ENCODE results near the gene PDZRN3.

PDZRN3 gene

DNA sequence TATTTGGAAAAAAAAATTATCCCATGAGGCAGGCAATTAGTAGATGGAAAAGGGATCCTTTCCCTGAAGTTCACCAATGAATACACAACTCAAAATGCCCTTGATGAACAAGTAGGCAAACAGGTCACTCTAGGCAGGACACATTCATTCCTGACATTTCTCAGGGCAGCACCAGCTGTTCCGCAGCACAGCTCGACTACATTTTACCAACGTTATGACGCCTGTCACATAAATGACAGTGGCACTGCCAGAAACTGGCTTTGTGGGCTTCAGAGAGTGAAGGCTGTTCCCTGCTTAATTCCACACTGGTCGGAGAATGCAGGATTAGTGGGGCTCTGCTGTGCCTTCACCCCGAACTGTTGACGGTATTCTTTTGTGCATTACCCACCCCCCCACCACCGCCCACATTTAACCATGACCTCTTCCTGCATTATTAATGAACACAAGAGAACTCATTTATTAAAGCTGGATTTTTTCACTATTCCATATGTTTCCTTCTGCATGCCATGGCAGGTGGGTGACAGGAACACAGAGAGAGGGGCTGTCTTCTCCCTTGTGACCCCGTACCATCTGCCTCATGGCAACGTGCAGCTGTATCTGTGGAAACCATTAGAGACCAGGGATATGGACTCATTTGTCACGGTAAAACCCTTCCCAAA, 197.6 kb downstream of the PDZRN3 start:
- no peak for DNase-seq

DNA sequence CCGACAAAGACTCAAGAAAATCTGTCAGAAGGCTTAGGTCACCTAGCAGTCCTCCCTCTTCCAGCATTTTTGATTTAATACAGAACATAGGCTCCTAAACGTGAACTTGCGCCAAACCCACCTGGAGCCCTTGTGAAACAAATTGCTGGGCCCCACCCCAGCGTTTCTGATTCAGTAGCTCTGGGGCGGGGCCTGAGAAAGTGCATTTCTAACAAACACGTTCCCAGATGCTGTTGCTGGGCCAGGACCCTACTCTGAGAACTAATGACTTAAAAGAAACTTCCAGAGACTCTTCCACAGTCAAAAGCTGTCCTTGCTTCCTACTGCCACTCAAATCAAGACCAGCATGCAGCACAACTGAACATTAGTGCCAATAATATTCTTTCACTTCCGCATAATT, 198.1 kb downstream of the PDZRN3 start:
- no peak for DNase-seq

DNA sequence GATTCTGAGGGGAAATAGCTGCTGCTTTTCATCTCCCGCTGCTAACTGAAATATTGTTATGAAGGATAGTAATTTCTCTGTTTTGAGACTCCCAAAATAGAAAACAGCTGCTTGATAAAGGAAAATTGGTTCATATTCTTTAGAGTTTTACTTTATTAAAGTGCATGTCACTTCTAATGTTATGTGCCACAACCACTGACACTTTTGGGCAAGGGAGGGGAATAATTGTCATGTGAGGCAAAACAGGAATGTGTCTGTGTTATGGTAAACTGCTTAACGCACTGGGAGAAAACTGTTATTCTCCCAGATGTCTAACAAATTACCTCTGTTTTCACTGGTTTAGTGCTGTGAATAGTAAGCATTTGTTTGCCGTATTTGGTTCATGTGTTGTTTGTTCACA, 201.6 kb downstream of the PDZRN3 start:
- DNase-seq: no peak

DNA sequence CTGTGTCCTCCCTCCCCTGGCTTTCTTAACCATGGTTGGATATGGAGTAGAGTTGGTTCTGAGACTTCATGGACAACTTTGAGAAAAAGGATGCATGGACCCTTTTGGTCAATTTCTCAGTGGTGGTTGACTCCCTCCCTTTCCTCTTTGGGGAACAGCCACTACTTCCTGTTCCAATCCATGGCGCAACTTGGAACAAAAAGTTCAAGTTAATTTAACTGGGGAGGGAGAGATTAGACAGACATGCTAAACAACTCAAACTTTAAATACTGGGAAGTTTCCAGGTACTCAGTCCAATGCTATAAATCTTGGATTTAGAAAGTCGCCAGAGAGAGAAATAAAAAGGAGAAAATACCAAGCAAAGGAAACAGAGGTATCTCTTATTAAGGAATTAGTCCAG, 202.2 kb downstream of the PDZRN3 start:
- no peak for DNase-seq

DNA sequence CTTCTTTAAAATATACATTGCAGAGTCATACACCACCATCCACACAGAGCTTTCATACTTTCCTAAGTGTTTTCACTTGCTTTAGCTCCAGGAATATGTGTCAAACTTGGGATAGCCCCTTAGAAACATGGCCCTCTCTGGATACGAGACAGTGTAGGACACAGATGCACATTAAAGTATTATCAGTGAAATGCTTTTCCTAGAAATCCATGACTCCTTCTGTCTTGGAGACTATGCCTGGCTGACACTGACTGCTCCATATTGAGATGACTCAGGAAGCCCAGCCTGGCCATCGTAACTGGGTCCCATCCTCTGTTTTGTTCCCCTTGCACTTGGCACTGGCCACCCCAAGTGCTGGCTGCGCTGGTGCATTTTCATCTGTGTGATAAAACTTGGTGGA, 204.8 kb downstream of the PDZRN3 start:
- DNase-seq: no peak

DNA sequence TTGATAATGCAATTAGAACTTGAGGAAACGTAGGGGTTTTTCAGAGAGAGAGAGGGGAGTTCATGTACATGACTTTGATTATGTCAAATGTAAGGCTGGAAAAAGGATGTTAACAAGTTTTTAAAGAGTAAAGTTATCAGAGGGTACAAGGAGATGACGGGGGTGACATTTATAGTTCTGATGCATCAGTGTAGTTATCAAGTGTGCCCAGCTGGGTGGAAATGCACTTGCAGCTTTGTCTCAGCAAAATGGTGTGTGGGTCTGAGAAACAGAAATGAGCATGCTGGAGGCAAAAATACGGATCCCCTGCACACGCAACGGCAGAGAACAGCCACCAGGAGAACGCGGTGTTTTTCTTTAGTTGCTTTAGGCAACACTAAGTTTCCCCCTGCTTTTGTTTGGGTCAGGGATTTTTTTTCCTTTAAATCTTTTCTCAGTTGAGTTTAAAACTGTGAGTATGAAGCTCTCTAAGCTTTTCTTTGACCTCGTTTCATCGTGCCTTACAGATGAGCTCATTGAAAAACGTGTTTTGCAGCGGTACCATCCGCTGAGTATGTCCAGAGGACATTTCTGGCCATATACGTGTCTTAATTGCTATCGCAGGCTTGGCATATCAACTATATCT, 205.4 kb downstream of the PDZRN3 start:
- no peak for DNase-seq

DNA sequence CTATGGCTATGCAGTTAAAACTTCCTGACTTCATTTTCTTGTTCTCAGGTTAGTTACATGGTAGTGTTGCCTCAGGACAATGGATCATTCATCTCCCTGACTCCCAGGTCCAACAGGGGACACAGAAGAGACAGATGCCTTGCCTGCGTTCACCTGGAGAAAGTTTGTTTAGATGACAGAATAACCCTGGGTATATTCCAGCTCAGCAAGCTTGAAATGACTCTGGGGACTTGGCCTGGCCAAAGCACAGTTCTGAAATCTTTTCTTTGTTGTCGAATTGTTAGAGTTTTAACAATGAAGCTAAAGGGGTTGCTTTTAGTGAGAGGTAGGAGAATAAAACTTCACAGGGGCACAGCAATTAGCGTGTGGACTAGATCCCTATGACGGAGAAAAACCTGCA, 206.1 kb downstream of the PDZRN3 start:
- no peak for DNase-seq

DNA sequence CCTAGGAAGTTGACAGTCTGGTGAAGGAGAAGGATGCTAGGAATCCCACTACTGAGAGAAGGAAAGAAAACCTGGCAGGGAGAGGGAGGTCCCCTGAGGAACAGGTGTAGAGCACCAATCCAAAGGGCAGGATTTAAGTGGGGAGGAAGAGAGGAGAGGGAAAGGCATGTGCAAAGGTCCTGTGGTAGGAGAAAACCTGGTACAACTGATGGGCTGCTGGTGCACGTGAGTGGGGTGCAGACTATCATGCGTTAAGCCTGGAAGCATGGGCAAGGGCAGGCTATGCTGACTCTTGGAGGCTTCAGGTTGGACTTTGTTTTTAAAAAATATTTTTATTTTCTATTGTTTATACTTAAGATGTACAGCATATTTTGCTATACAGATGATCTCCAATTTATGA, 209.6 kb downstream of the PDZRN3 start:
- DNase-seq: no peak

DNA sequence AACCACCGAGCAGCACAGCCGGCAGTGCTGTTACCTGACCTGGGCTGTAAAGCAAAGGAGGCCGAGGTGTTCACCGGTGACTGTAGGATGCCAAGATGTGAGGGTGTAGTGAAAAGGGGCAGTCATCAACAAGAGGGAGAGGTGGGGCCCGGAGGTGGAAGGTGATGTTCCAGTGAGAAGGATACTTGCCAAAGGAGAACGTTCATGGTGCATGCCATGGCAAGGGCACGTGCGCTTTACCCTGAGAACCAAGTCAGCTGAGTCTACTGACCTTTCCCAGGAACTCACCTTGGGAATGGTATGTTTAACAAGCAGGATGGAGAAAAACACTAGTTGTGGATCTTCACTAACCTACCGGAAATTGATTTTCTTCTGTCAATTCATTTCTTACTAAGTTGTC, 211.1 kb downstream of the PDZRN3 start:
- DNase-seq: no peak

DNA sequence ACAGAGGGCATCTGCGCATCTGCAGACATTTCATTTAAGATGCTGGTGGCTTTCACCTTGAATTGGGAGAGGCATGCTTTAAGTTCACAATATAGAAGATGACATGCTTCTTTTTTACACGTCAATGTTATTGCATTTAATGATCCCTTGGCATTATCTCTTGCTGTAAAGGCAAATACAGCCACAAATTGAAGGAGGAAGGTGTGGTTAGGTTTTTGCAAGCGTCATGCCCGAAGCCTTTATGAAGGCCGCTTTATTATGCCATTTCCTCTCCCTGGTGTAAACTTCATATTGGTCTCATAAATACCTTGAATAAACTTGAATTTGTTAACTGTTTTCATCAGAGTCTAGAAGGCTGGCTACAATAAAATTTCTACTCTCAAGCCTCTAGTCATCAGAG, 212.7 kb downstream of the PDZRN3 start:
- DNase-seq: no peak

DNA sequence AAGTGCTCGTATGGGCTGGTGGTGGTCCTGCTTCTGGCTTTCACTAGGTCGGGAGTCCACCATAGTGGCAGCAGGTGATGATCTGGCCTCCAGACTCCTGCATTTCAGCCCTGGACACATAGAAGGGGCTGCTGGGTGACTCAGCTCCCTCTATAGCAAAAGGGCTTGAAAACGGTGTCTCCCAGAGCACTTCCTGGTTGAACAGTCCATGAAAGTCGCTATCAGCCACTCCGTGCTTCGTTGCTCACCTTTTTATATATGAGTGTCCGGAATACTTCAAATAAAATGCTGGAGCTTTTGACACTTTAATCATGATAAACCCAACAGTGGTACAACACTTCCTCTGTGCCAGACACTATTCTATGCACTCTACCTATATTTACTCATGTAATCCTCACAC, 213.2 kb downstream of the PDZRN3 start:
- DNase-seq: no peak

DNA sequence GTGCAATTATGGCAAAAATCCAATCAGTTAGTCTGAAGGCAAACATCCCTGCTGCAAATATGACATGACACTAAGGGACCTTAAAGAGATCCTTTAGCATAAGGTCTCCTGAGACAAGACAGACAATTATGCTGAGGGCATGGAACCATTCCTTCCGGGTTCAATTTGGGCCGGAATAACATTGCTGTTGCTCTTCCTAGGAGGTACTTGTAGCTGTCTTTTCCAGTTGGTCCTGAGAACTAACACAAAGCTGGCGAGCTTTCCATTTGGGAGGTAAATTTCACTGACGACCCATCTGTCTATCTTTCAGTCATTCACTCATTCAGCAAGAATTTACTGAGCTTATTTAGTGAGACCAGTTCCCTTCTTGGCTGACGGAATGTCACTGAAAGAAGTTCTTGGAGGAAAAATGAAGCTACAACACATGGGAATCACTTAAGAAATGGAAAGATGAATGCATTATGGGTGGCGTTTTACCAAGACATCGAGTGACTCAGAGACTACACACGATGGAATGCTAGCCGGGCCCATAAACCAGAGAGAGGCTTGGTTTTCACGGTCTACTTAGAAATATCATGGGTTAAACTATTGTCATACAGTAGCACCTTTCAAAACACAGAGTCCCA, 215.5 kb downstream of the PDZRN3 start:
- DNase-seq: no peak

DNA sequence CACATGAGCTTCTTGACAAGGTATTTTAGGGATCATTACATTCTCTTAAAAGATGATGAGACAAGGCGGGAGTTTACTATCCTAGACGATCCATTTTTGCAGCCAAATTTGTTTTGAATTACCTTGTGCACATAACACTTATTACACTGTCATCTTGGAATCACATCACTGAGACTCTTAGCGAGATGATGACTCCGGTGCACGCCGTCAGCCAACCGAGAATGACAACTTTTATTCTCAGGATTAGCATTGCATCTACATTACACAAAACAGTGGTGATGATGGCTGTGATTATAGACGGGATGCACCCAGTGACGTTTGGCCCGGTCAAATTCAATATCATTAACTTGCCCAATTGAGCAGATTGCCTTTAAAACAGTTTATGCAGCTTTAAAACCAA, 216.1 kb downstream of the PDZRN3 start:
- DNase-seq: no peak

DNA sequence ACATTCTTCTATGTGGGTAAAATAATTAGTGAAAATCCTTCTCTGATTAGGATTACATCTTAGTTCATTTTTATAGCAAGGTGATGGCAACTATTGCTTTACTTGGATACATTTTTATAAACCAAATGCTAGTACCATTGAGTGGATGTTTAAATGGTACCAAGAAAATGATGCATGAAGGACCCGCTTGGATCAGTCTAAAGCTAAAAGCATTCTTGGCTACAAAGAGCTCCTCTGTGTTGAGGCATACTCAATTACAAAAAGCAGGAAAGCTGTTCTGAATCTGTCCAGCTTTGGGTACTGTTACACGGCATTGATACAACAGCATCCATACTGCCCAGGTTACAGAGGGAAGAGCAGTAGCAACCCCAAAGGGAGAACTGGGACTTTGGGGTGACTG, 217.2 kb downstream of the PDZRN3 start:
- no peak for DNase-seq

DNA sequence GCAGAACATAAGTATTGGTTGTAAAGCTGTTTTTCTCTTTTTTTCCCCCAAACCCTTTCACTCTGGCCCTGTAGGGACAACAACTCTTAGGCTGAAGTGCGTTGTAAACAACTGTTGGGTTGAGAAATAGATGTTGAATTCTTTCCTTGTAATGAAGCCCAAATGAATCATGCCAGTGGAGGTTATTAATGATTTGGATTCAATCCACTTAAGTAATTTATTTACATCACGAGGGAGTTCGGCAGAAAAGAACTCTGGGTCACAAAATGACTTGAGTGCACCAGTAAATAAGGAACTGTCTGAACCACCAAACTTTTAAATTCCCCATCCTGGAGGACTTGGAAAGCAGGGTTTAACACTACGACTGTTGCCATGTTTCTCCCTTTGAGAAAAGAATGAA, 218.9 kb downstream of the PDZRN3 start:
- DNase-seq: no peak

DNA sequence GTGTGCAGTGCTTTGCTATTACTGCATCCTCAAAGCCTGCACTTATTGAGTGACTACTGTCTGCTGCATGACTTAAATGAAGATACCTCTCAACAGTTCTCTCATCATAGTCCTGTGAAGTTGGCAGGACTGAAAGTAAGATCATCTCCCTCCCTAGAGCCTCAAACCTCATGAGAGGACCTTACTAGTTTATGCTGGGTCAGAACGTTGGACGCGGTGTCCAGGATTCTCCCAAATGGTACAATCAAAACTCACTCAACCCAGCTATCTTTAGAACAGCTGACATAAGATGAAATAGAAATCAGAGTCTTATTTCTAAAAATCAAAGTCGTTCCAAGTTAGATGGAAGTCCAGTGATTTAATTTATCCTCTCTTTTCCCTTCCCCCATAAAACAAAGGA, 219.7 kb downstream of the PDZRN3 start:
- DNase-seq: no peak

DNA sequence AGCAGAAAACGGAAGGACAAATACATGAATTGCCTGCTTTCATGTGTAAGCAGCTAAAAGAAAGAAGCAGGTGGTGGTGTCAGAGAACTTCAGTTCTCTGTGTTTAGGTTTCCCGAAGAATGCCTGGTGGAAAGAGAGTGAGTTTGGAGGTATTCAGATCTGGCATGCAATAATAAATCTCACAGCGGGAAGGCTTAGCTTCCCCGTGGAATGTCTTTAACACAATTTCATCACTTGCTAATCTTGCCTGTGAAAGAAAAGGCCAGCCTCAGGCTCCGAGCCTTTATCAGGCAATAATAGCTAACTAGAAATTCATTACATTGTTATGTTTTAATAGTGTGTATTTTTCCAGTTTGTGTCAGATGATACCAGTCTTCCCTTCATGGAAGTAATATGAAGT, 220.3 kb downstream of the PDZRN3 start:
- DNase-seq: no peak

DNA sequence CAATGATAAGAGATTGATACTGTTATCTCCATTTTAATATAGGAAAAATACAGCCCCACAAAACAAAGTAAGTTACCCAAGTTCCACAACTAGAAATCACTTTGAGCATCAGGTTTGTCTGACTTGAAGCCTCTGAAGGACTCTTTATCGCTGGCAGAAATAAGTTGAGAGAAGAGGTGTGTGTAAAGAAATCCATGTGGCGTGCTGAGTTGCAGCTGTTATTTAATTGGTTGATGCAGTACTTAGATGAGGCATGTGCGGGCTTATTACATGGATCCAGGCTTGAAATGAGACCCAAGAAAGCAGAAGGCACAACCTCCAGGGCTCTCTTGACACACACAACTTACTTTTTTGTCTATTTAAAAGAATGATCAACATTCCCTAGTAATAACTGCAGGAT, 221.3 kb downstream of the PDZRN3 start:
- no peak for DNase-seq

DNA sequence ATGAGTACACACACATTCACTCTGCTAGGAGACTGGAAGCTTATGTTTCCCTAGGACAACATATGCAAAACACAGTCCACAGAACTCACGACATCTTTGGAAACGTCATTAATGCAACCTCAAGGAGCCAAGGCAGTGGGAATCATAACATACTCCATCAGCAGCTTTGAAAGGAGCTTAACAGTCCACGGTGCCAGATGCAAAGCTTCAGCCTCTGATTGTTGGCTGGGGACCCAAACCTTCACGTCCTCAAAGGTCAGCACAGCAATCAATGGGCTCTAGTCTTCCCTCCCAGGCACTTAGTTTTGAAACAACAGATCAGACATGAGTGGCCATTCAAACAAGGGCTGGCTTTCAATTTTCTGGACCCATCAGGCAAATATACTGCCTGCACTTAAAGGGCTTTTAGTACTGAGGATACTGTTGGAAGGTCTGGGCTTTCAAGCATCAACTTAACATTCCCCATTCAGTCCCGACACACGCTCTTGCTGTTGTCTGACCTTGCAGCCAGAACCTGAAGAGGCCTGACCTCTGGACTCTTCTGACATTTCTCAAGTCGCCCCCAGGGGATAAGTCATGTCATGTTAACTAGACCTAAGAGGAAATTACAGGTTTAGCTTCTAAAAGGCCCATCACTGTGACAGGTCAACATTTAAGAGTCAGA, 223.0 kb downstream of the PDZRN3 start:
- DNase-seq: no peak

DNA sequence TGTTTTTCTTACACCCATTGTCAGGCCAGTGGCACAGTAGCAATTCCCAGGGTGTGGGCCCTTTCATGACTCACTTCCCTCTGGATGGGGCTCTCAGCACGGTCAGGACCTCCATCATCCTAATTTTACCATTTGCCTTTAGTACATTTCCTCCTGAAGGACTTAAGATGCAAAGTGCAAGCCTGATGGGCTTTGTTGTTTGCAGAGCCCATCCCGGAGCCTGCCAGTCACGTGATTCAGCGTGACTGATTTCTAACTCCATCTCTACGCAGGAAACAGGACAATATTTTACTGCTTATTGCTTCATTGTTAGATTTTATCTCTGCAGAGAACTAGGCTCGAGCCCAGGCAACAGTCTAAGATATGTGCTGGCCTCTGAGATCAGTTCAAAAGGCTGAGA, 223.7 kb downstream of the PDZRN3 start:
- DNase-seq: no peak

DNA sequence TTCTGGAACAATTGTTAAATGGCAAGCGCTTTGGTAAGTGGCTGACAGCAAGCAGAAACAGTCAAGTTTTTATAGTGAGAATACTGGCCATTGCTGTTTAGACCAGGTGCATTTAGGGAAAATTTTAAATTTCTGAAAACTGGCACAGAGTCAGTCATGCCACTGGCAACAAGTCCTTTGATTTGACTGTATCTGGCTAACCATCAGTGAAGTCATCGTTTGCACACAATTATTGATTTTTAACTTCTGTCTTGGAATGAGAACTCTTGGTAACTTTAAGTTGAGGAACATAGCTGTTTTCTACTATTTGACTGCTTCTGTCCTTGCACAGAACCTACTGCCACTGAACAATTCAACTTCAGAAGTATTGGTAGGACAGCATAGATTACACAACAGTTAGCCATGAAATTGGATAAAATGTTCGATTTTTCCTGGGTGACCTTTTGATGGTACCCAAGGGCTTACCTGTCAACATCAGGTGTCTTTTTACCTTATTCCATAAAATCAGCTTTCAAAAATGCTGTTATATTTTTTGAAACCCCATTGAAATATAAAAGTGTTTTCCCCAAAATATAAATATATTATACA, 225.0 kb downstream of the PDZRN3 start:
- no peak for DNase-seq

DNA sequence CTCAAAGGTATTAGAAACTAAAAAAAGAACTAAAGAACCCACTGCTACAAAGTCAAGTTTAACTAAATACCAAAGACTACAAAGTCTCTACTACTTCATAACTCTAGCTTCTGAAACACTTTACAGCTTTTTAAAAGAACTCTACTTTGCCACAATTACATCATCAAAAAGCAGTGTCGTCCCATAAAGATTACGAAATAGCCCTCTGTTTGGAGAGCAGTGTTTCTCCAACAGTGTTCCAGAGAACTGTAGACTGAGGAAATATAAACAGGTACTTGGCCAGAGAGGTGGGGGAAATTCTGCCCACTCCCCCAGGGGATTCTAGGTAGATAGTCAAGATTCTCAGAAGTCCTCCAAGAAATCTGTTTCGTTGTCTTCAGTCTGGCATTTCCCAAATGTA, 225.6 kb downstream of the PDZRN3 start:
- no peak for DNase-seq

Data from nucleus accumbens (tissue), 56 donors.